Stimulated activated CD4-positive, alpha-beta T cell treated with anti-CD3 and anti-CD28 coated beads, Interleukin-12 subunit alpha, Interleukin-12 subunit beta, amount 100 ng/mL, for 48 hours (primary cell): ENCODE results near the gene TSPAN17.

Source experiments
- DNase-seq, 3 donors: peaks; one replicate each; pipeline ENCODE4 v3.0.0-alpha.2; 2020; ENCODE audit warnings: low read depth in 2 of 3, low spot score in 1 of 3

The TSPAN17 gene

GRCh38 chr5:176620333-176620981 is 26.8 kb upstream of the TSPAN17 start:
- no peak for DNase-seq

GRCh38 chr5:176621661-176622079 is 25.6 kb upstream of the TSPAN17 start:
- DNase-seq, result no peak

- no peak for DNase-seq
Observed at GRCh38 chr5:176624142-176624541, 23.1 kb upstream of the TSPAN17 start.

- no peak for DNase-seq
Observed at GRCh38 chr5:176624938-176625337, 22.3 kb upstream of the TSPAN17 start.

- no peak for DNase-seq
Observed at GRCh38 chr5:176625512-176625911, 21.8 kb upstream of the TSPAN17 start.

GRCh38 chr5:176625966-176626875 is 21.1 kb upstream of the TSPAN17 start:
- no peak for DNase-seq

- no peak for DNase-seq
Observed at GRCh38 chr5:176626876-176627236, 20.4 kb upstream of the TSPAN17 start.

- DNase-seq, result no peak
Observed at GRCh38 chr5:176627582-176627981, 19.7 kb upstream of the TSPAN17 start.

GRCh38 chr5:176628406-176629228 is 18.7 kb upstream of the TSPAN17 start:
- DNase-seq, result no peak

GRCh38 chr5:176629317-176629852 is 17.9 kb upstream of the TSPAN17 start:
- DNase-seq, result no peak

- DNase-seq, result peak in 1 of 3 donors; percentile 32
Observed at GRCh38 chr5:176629853-176630680, 17.2 kb upstream of the TSPAN17 start, which contains the start of the genes EIF4E1B and SNCB. TSS of gene EIF4E1B (plus strand) at chr5:176630675. CDS start at chr5:176642788, 12,113 bp downstream. TSS of gene SNCB (minus strand) at chr5:176630534. CDS start at chr5:176629654, 880 bp downstream.

- DNase-seq, result no peak
Observed at GRCh38 chr5:176630681-176631222, 16.5 kb upstream of the TSPAN17 start.

- no peak for DNase-seq
Observed at GRCh38 chr5:176631383-176632200, 15.7 kb upstream of the TSPAN17 start.

GRCh38 chr5:176632745-176633144 is 14.5 kb upstream of the TSPAN17 start:
- no peak for DNase-seq

GRCh38 chr5:176633598-176633997 is 13.7 kb upstream of the TSPAN17 start:
- no peak for DNase-seq

- DNase-seq, result no peak
Observed at GRCh38 chr5:176636426-176636825, 10.9 kb upstream of the TSPAN17 start.

- no peak for DNase-seq
Observed at GRCh38 chr5:176637556-176637955, 9.7 kb upstream of the TSPAN17 start.

GRCh38 chr5:176638437-176638836 is 8.8 kb upstream of the TSPAN17 start:
- no peak for DNase-seq

- DNase-seq, result no peak
Observed at GRCh38 chr5:176639208-176639607, 8.1 kb upstream of the TSPAN17 start.
